Measurements from ENCODE around the gene SLC23A3. TPM values are rescaled to one million over a fixed set of nuclear protein-coding genes. Genes with fewer than 3 reads are reported as not detected.

The SLC23A3 gene
- total and polyA plus RNA-seq, 4 donors, result 0.23 to 2.4 (median 0.66) TPM

DNA sequence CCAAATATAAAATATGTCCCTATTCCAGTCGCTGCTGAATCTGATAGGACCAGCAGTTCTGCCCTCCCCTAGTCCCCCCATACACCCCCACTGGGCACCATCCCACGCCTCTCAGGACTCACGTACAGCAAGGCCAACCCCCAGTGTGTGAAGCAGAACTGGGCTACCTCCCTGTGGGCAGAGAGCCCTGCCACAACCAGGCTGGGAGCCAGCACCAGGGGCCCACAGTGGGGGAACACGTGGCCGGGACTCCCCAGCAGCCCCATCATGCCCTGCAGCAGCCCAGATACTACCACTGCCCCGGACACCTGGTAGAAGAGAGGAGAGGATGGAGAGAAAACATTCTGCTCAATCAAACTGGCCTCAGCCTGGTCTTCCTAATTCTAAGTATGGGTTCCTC is 1.3 kb downstream of the SLC23A3 start:
- H3K4me1 ChIP-seq (ENCODE audit: control insufficient read depth in 4 of 4, insufficient read depth in 4 of 4, low read length in 3 of 4), result peaks cover 4 to 21% (median 13%) of the 10 kb centered on the region in 4 donors
- H3K27me3 ChIP-seq (ENCODE audit: control insufficient read depth in 4 of 4, insufficient read depth in 4 of 4, low read length in 3 of 4), result no peaks in the 10 kb centered on the region
- H3K9me3 ChIP-seq (ENCODE audit: control insufficient read depth in 4 of 4, low read length in 3 of 4), result no peaks in the 10 kb centered on the region
- TF ChIP-seq REST (IDR thresholded peaks at IDR 0.05) (no peak), ATF3 (IDR thresholded peaks at IDR 0.05) (no peak), GABPA (IDR thresholded peaks at IDR 0.05 in 1 of 2, conservative IDR thresholded peaks at IDR 0.05 in 1 of 2) (no peak), YY1 (IDR thresholded peaks at IDR 0.05) (no peak), RAD21 (IDR thresholded peaks at IDR 0.05) (no peak), HNF4G (IDR thresholded peaks at IDR 0.05) (no peak), HNF4A (conservative IDR thresholded peaks at IDR 0.05) (no peak), RXRA (IDR thresholded peaks at IDR 0.05) (no peak), NR2F2 (IDR thresholded peaks at IDR 0.05) (no peak), TAF1 (conservative IDR thresholded peaks at IDR 0.05) (no peak), ZBTB33 (IDR thresholded peaks at IDR 0.05) (no peak), EGR1 (IDR thresholded peaks at IDR 0.05; ENCODE audit: low read depth in 2 of 2) (no peak), CTCF (IDR thresholded peaks at IDR 0.05; ENCODE audit: low read depth, low read length, missing input control) (no peak), SP1 (IDR thresholded peaks at IDR 0.05) (no peak), FOXA2 (IDR thresholded peaks at IDR 0.05) (no peak), FOXA1 (IDR thresholded peaks at IDR 0.05) (no peak), JUND (IDR thresholded peaks at IDR 0.05) (no peak)
- TF ChIP-seq, protein P1, sequence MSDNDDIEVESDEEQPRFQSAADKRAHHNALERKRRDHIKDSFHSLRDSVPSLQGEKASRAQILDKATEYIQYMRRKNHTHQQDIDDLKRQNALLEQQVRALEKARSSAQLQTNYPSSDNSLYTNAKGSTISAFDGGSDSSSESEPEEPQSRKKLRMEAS (IDR thresholded peaks at IDR 0.05), result no peak
- no peak overlapping the region for H3K4me3 ChIP-seq (ENCODE audit: low read depth in 1 of 3, low read length in 3 of 3)
- H3K36me3 ChIP-seq (ENCODE audit: control insufficient read depth in 4 of 4, insufficient read depth in 3 of 4, low read depth in 1 of 4, low read length in 3 of 4), result peaks cover 0 to 16% (median 13%) of the 10 kb centered on the region in 4 donors
- no peak for DNase-seq (ENCODE audit: low spot score)
- WGBS, result 73% methylated on average over 6 of the region's 6 CpGs
- H3K27ac ChIP-seq (ENCODE audit: low read depth in 1 of 2, low read length in 2 of 2), result no peak overlapping the region
- H3K9ac ChIP-seq (ENCODE audit: low read depth in 1 of 2, low read length in 2 of 2), result no peak overlapping the region
